SK-N-SH (cell line): ENCODE measurements around the gene BAK1.

Experiments used
- CTCF ChIP-seq: fragments of 200-600 bp; sonication (generic); IDR thresholded peaks from 2 replicates; pipeline ENCODE4 v1.6.1; 2017; ENCODE audit warnings: antibody characterized with exemption, mild to moderate bottlenecking, moderate library complexity
- REST ChIP-seq: IDR thresholded peaks from 2 replicates; pipeline ENCODE4 v1.6.1; 2012; ENCODE audit warnings: mild to moderate bottlenecking, low read depth, low read length, moderate library complexity

DNA sequence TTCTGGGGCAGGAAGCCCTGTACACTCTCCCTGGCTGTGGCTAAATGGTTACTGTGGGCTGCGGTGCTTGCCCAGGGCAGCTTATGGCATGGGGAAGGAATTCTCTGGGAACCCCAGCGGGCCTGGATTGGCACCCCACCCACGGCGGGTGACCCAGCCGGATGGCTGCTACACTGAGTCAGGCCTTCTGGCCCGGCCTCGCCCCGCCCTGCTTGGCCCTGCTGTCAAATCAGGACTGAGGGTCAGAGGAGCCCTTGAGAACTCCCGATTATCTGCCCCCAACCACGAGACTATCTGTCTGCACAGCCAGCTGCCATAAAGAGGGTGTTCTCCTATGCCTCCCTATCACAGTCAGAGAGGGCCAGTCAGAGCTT lies 33.7 kb upstream of the BAK1 start:
- TF ChIP-seq REST (no peak), CTCF (no peak)
